Common myeloid progenitor, CD34-positive (primary cell): ENCODE data around the gene RNF215.

Experiments
- CTCF ChIA-PET: fragments of 350-600 bp; sonication (Branson Sonifier 250); formaldehyde crosslinking; loops from one replicate; lab custom pipeline; 2021; ENCODE audit warnings: antibody characterized with exemption; lab: Charles Lee
- POLR2A ChIA-PET: fragments of 350-600 bp; sonication (Branson Sonifier 250); formaldehyde crosslinking; loops from one replicate; lab custom pipeline; 2021; ENCODE audit warnings: antibody characterized with exemption; lab: Charles Lee
- DNase-seq, 3 donors: peaks; one replicate each; pipeline versions ENCODE4 v3.0.0 to v3.0.0-alpha.2; 2013
- H3K27ac ChIP-seq, 2 experiments: 1 replicate in 1 of 2; 2 replicates in 1 of 2; pipeline ENCODE4 v1.7.0; 2013; ENCODE audit warnings: inconsistent platforms in 2 of 2, low read length in 2 of 2, mild to moderate bottlenecking in 2 of 2, low read depth in 1 of 2, moderate library complexity in 1 of 2; ENCODE audit not compliant: severe bottlenecking in 2 of 2, insufficient read depth in 1 of 2, poor library complexity in 1 of 2
- H3K27me3 ChIP-seq, 5 experiments: replicated peaks in 2 of 5; 1 replicate in 3 of 5; 2 replicates in 2 of 5; pipeline versions ENCODE4 v1.6.1 to v1.7.0; 2013; ENCODE audit warnings: low read length in 4 of 5, mild to moderate bottlenecking in 2 of 5, moderate library complexity in 2 of 5, inconsistent platforms in 1 of 5; ENCODE audit not compliant: insufficient read depth in 5 of 5, control insufficient read depth in 4 of 5
- H3K36me3 ChIP-seq, 4 experiments: 1 replicate in 2 of 4; 2 replicates in 2 of 4; pipeline versions ENCODE4 v1.6.1 to v1.7.0; 2013; ENCODE audit warnings: low read length in 3 of 4, control low read depth in 1 of 4, mild to moderate bottlenecking in 1 of 4; ENCODE audit not compliant: control insufficient read depth in 4 of 4, insufficient read depth in 4 of 4
- H3K4me1 ChIP-seq, 4 experiments: 1 replicate in 3 of 4; 2 replicates in 1 of 4; pipeline versions ENCODE4 v1.6.1 to v1.7.1; 2013; ENCODE audit warnings: low read length in 3 of 4, mild to moderate bottlenecking in 3 of 4, control low read depth in 1 of 4, inconsistent platforms in 1 of 4, moderate library complexity in 1 of 4; ENCODE audit not compliant: control insufficient read depth in 4 of 4, insufficient read depth in 4 of 4; ENCODE audit errors: control extremely low read depth in 1 of 4
- H3K4me3 ChIP-seq, 7 experiments: 1 replicate in 4 of 7; 2 replicates in 3 of 7; pipeline versions ENCODE4 v1.5.1 to v1.7.0; 2013; ENCODE audit warnings: mild to moderate bottlenecking in 7 of 7, low read length in 6 of 7, moderate library complexity in 6 of 7, inconsistent platforms in 2 of 7, low read depth in 2 of 7, control low read depth in 1 of 7; ENCODE audit not compliant: insufficient read depth in 4 of 7, control insufficient read depth in 1 of 7; ENCODE audit errors: extremely low read depth in 1 of 7
- H3K9me3 ChIP-seq, 5 experiments: 1 replicate in 4 of 5; 2 replicates in 1 of 5; pipeline versions ENCODE4 v1.6.1 to v1.7.1; 2013; ENCODE audit warnings: low read length in 4 of 5, mild to moderate bottlenecking in 2 of 5, inconsistent platforms in 1 of 5, low read depth in 1 of 5, moderate library complexity in 1 of 5; ENCODE audit not compliant: control insufficient read depth in 4 of 5, insufficient read depth in 2 of 5; ENCODE audit errors: control extremely low read depth in 1 of 5
- WGBS: methylation state at CpG from one replicate; pipeline ENCODE4 v1.1.5; 2013; ENCODE audit not compliant: insufficient coverage; 5-methylcytosine and 5-hydroxymethylcytosine counted together

RNF215 gene

GRCh38 chr22:30392661-30393321 lies 5.6 kb upstream of the RNF215 start:
- Histone ChIP-seq H3K4me1 (peaks cover 2 to 30% (median 18%) of the 10 kb centered on the region in 4 experiments), H3K36me3 (no peaks in the 10 kb centered on the region), H3K4me3 (no peak overlapping the region), H3K27ac (no peak overlapping the region), H3K27me3 (peaks cover 0 to 24% (median 20%) of the 10 kb centered on the region in 5 experiments), H3K9me3 (no peaks in the 10 kb centered on the region)
- CTCF ChIA-PET, result interaction anchor here (0.8 to 7.0 kb wide), 13 partner anchors 10 to 107 kb away, joined by 3 to 91 read pairs (median 5); partner anchors contain the start of gene CASTOR1
- POLR2A ChIA-PET, result no interaction called here
- DNase-seq, result no peak
- WGBS, result 68% methylated on average over 3 of the region's 9 CpGs

GRCh38 chr22:30390974-30391691 lies 3.9 kb upstream of the RNF215 start:
- 59% methylated on average over 4 of the region's 5 CpGs for WGBS
- Histone ChIP-seq H3K27ac (no peak overlapping the region), H3K4me3 (no peak overlapping the region), H3K4me1 (peaks cover 2 to 27% (median 16%) of the 10 kb centered on the region in 4 experiments), H3K27me3 (peaks cover 0 to 7% (median 6%) of the 10 kb centered on the region in 5 experiments), H3K36me3 (no peaks in the 10 kb centered on the region), H3K9me3 (no peaks in the 10 kb centered on the region)
- peak; percentile 82 to 90 (median 88) for DNase-seq
- CTCF ChIA-PET, result interaction anchor here (0.8 to 7.0 kb wide), 29 partner anchors 7 to 363 kb away, joined by 3 to 91 read pairs (median 4); partner anchors contain the start of genes CASTOR1 and TBC1D10A
- POLR2A ChIA-PET, result no interaction called here

- Histone ChIP-seq H3K36me3 (peaks cover 0 to 15% (median 9%) of the 10 kb centered on the region in 4 experiments), H3K9me3 (no peaks in the 10 kb centered on the region), H3K4me1 (peaks cover 2 to 12% (median 10%) of the 10 kb centered on the region in 4 experiments), H3K4me3 (peak overlapping the region; percentile 9 to 75 (median 57)), H3K27me3 (no peaks in the 10 kb centered on the region), H3K27ac (peak overlapping the region in 1 of 2 experiments; percentile 34)
- POLR2A ChIA-PET, result no interaction called here
- CTCF ChIA-PET, result interaction anchor here (1.1 to 2.3 kb wide), 9 partner anchors 11 to 131 kb away, joined by 3 to 25 read pairs (median 5); partner anchors contain the start of genes CASTOR1, CCDC157 and SF3A1
- no peak for DNase-seq
- WGBS, result 31% methylated on average over 5 of the region's 10 CpGs
These were observed 627 bp downstream of the RNF215 start for GRCh38 chr22:30386608-30386959.

- DNase-seq, result no peak
- H3K27ac ChIP-seq, result no peak overlapping the region
- H3K27me3 ChIP-seq, result no peaks in the 10 kb centered on the region
- H3K36me3 ChIP-seq, result peaks cover 0 to 20% (median 9%) of the 10 kb centered on the region in 4 experiments
- CTCF ChIA-PET, result interaction anchor here (0.7 to 2.3 kb wide), 15 partner anchors 12 to 130 kb away, joined by 3 to 25 read pairs (median 4); partner anchors contain the start of genes CASTOR1, CCDC157 and SF3A1
- POLR2A ChIA-PET, result no interaction called here
- no peaks in the 10 kb centered on the region for H3K9me3 ChIP-seq
- peaks cover 0 to 12% (median 10%) of the 10 kb centered on the region in 4 experiments for H3K4me1 ChIP-seq
- no peak overlapping the region for H3K4me3 ChIP-seq
- 94% methylated on average over 10 of the region's 10 CpGs for WGBS
These were observed 1.3 kb downstream of the RNF215 start for GRCh38 chr22:30385942-30386341.

- Histone ChIP-seq H3K9me3 (no peaks in the 10 kb centered on the region), H3K27me3 (no peaks in the 10 kb centered on the region), H3K27ac (no peak overlapping the region), H3K4me1 (peaks cover 0 to 12% (median 10%) of the 10 kb centered on the region in 4 experiments), H3K36me3 (peaks cover 4 to 33% (median 11%) of the 10 kb centered on the region in 4 experiments), H3K4me3 (no peak overlapping the region)
- no peak for DNase-seq
- CTCF ChIA-PET, result interaction anchor here (1.0 to 2.5 kb wide), 5 partner anchors 9 to 120 kb away, joined by 3 to 14 read pairs (median 3); no protein-coding TSS in a partner anchor
- 82% methylated on average over 3 of the region's 3 CpGs for WGBS
- POLR2A ChIA-PET, result no interaction called here
These were observed 4.2 kb downstream of the RNF215 start for GRCh38 chr22:30383061-30383460.

- Histone ChIP-seq H3K9me3 (no peaks in the 10 kb centered on the region), H3K27ac (no peak overlapping the region), H3K36me3 (peaks cover 4 to 38% (median 16%) of the 10 kb centered on the region in 4 experiments), H3K27me3 (no peaks in the 10 kb centered on the region), H3K4me1 (peaks cover 0 to 9% (median 7%) of the 10 kb centered on the region in 4 experiments), H3K4me3 (no peak overlapping the region)
- DNase-seq, result no peak
- CTCF ChIA-PET, result interaction anchor here (0.6 to 2.5 kb wide), 5 partner anchors 10 to 303 kb away, joined by 3 to 14 read pairs (median 4); no protein-coding TSS in a partner anchor
- WGBS, result 100% methylated on average over 3 of the region's 5 CpGs
- POLR2A ChIA-PET, result no interaction called here
These were observed 4.9 kb downstream of the RNF215 start for GRCh38 chr22:30382340-30382739.
